Stimulated activated CD4-positive, alpha-beta T cell treated with anti-CD3 and anti-CD28 coated beads, TNF-alpha, amount 100 ng/mL, for 48 hours (primary cell): Measurements from ENCODE around the gene C12orf43.
"Not testable (repeated sequence)": the region's sequence is repeated elsewhere in the genome, so short reads cannot be mapped to it uniquely, and the experiment has no call there.

Source experiments
- DNase-seq, 3 donors: peaks; one replicate each; pipeline ENCODE4 v3.0.0-alpha.2; 2020; ENCODE audit warnings: low read depth in 3 of 3

C12orf43 gene, protein sequence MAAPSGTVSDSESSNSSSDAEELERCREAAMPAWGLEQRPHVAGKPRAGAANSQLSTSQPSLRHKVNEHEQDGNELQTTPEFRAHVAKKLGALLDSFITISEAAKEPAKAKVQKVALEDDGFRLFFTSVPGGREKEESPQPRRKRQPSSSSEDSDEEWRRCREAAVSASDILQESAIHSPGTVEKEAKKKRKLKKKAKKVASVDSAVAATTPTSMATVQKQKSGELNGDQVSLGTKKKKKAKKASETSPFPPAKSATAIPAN

DNA sequence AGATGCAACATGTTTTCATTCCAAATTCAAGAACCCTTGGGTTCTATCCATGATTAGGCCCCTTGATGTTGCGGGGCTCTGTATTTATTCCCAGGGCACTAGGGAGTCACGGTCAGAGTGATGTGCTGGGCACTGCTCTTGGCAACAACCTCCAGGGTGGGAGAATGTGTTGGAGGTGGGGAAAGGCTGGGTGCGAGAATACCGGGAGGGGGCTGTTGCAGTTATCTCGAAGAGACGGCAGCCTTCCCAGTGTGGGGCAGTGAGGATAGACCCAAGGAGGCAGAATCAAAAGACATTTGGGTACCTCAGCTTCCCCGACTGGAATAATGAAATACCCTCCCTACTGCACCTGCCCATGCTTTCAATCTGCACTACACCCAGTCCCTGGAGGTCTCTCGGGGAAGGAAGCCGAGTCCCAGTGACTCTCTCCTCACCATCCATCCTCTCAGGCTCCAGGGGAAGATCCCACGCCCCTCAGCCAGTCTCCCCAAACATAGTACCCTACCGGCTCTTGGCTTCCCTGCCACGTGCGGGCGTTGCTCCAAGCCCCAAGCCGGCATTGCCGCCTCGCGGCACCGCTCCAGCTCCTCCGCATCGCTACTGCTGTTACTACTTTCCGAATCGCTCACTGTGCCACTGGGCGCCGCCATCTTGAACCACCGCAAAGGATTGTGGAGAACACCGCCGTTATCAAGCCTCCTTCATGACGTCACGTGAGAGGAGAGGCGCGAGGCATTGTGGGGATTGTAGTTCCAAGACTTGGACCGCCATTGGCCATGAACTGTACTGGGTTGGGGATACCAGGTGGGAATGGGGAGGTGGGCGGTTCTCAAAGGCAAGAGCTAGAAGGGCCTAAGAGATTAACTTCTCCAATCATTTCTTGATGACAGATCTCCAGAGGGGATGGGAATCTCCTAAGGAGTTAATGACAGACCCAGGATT lies at the start of gene C12orf43:
Gene C12orf43 (minus strand): TSS at position 663 of the 942 bp plus-strand sequence. CDS start 13 bp downstream, at position 650.
- peak; percentile 86 to 91 (median 90) for DNase-seq

DNA sequence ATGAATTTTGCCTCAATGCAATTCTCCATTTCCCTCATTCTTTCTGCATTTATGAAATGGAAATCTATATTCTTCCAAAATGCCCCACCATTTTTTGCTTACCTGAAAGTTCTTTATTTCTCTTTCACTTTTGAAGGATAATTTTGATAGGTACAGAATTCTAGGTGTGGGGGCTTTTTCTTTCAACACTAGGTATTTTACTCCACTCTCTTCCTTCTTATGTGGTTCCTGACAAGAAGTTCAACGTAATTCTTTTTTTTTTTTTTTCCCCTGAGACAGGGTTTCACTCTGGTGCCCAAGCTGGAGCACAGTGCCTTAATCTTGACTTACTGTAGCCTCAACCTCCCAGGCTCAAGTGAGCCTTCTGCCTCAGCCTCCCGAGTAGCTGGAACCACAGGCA lies 49.1 kb upstream of the C12orf43 start:
- no peak for DNase-seq

DNA sequence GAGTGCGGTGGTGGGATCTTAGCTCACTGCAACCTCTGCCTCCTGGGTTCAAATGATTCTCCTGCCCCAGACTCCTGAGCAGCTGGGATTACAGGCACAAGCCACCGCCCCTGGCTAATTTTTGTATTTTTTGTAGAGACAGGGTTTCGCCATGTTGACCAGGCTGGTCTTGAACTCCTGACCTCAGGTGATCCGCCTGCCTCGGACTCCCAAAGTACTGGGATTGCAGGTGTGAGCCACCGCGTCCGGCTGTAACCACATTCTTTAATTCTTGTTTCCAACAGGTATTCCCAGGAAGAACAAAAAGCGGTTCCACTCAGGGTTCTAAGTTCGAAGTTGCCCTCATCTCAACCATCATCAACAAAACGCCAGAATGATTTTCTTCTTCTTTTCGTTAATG lies 48.3 kb upstream of the C12orf43 start:
- not testable (repeated sequence) for DNase-seq

DNA sequence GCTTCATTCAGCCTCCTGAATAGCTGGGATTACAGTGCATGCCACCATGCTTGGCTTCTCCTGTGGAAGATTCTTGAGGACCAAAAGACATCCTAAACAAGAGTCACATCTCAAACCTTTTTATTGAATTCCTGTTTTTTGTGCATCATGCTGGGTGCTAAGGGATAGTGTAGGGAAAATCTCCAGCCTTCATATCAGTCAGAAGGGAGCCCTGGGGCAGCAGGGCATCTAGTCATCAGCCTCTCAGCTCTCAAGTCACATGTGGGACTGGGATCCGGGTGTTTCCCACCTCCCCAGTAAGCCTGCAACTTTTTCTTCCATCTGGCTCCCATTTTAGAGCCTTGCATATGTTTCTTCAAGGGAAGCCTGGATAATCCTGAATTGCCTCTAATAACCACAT lies 47.8 kb upstream of the C12orf43 start:
- no peak for DNase-seq

DNA sequence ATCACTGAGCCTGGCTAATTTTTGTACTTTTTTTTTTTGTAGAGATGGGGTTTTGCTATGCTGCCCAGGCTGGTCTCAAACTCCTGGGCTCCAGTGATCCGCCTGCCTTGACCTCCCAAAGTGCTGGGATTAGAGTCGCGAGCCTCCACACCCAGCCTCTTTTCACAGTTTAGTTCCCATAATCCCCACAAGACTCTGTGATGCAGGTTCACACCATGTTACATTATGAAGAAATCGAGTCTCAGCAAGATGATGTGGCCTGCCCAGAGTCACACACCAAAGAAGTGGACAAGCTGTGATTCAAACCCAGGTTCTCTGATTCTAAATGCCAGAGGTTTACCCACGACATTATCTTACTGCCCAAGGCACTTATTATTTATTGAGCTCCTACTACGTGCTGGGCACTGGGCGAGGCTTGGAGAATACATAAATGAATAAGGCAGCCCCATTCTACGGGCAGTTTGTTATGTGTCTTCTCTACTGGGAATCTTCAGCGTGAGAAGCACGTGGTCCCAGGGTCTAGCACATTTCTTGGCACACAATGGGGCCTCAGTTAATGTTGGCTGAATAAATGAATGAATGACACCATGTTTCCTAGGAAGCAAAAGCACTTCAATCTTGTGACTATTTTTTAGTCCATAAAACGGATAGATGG lies 46.2 kb upstream of the C12orf43 start:
- no peak for DNase-seq

DNA sequence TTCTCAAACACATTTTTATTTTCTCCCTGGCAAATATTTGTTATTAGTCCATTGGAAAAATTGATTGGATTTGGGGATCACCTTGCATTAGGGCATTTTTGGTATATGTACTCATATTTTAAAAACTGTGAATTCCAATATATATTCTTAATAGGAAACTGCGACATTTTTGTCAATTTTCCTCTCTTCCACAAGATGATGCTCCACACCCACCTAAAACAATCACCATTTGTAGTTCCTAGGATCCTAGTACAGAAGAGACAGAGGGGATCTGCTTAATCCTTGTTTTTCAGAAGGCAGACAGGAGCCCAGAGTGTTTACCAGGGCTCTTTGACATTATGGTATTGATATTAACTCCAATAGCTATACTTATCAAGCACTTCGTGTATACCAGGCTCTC lies 45.5 kb upstream of the C12orf43 start:
- DNase-seq = no peak

DNA sequence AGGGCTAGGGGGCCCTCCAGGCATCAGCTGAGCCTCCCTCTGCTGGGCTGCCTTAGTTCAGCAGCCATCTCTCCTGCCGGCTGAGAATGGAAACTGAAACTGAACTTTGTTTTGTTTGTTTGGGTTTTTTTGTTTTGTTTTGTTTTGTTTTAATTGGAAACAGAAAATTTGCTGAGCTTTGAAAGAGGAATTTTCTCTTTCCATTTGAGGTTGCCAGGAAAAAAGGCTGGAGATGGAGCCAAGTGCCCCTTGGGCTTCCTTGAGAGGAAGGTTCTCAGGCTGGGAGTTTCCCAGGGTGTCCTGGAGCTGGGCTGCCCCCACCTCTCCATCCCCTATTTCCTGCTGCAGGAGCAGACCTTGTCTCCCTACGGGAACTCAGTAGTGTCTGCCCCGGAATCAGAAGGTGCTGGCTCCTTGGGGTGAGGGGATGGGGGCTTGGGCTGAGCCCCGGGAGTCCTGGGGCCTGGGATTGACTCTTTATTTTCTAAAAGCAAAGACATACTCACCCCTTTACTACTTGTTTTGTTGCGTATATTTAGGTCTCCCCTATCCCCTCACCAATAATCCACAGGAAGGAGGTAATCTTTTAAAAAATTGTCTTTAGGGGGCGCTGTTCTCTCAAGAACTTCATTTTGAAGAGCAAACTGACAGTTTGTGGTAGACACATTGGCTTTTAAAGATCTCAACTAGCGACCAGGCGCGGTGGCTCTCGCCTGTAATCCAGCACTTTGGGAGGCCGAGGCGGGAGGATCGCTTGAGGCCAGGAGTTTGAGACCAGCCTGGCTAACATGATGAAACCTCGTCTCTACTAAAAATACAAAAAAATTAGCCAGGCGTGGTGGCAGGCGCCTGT lies 44.1 kb upstream of the C12orf43 start:
- no peak for DNase-seq

DNA sequence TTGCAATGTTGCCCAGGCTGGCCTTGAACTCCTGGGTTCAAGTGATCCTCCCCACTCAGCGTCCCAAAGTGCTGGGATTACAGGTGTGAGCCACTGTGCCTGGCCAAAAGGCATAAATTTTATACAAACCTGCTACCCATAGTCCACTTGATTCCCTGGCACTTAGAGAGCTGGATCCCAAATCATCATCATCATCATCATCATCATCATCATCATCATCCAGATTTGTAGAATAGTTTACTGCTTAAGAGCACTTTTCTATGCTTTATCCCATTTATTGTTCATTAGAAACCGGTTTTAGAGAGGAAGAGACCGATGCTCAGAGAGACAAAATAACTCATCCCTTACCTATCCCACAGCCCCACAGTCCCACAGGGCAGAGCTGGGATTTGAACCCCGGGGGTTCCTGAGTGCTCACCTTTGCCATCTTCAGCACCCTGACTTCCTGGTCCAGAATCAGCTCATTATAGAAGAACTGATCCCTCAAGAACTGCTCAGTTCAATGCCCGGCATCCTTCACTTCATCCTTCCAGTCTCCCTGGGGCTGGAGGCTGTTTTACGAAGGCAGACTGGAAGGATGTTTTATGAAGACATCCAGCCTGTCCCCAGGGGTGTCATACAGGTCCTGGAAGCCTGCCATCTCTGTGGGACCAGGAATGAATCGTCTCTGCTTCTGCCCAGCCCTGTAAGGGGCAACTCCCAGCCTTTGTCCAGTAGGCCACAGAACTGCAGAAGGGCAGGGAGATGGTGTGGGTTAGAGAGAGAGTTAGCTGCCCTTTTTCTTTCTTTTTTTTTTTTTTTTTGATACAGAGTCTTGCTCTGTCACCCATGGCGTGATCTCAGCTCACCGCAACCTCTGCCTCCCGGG lies 43.0 kb upstream of the C12orf43 start:
- no peak for DNase-seq

DNA sequence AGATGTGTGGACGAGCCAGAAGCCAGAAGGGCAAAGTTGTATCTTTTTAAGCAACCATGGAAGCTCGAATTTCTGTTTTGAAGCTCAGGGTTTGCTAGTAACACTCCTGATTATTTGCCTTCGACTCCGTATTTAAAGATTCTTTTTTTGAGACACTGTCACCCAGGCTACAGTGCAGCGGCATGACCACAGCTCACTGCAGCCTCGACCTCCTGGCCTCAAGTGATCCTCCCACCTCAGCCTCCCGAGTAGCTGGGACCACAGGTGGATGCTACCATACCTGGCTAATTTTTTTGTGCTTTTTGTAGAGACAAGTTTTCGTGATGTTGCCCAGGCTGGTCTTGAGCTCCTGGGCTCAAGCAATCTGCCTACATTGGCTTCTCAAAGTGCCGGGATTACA lies 41.5 kb upstream of the C12orf43 start:
- DNase-seq = no peak

DNA sequence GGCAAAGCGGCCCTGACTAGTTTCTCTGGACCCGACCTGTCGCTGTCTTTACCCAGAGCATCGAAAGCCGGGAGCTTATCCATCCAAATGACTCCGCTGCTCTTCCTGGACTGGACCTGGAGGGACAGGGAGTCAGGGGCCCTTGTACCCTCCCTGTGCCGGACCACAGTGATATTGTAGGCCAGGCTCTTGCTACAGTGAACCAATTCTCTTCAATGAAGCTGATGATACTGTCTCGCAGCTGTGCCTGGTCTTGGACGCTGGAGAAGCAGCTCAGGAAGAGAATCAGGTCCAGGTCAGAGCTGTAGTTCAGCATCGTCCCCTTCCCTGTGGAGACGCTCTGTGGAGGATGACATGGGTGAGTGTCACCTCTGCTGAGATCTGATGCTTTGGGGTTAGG lies 37.4 kb upstream of the C12orf43 start:
- no peak for DNase-seq

DNA sequence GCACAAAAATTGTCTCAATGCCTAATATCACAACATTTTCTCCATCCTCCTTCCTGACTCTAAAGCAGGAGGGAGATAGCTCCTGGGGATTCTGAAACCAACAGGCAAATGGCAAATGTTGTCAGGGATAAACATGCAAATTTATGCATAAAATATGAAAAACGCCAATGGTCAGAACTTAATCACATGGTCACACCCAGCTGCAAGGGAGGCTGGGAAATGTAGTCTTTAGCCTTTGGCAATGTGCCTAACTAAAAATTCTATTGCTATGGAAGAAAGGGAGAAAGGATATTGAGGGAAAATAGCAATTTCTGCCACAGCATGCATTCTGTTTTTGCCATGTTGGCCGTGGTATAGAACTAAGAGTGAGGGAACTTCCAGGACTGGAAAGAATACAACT lies 34.4 kb upstream of the C12orf43 start:
- DNase-seq = no peak

DNA sequence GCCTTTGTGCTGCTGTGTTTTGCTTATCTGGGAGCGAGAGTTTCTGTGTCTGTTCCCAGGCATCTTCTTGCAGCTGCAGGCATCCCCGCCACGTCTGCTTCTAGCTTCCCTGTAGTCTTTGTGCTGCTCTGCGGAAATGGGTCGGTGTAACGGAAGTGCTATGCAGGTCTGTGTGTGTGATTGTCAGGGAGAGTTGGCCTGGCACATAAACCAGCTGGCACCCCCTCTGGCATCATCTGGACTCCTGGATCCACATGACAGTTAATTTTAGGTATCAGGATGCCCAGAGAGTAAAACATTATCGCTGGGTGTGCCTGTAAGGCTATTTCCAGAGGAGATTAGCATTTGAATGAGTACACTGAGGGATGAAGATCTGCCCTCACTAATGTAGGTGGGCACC lies 32.2 kb upstream of the C12orf43 start:
- no peak for DNase-seq

DNA sequence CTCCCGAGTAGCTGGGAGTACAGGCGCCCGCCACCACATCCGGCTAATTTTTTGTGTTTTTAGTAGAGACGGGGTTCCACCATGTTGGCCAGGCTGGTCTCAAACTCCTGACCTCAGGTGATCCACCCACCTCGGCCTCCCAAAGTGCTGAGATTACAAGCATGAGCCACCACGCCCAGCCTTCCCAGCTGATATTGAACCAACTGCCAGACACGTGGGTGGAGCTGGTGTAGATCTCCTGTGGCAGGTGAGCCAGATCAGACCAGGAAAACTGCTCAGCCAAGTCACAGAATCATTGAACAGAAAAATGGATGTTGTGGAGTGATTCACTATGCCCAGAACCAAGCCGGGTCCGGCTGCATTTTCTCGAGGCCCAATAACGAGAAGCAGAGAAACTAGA lies 31.1 kb upstream of the C12orf43 start:
- DNase-seq = not testable (repeated sequence)

DNA sequence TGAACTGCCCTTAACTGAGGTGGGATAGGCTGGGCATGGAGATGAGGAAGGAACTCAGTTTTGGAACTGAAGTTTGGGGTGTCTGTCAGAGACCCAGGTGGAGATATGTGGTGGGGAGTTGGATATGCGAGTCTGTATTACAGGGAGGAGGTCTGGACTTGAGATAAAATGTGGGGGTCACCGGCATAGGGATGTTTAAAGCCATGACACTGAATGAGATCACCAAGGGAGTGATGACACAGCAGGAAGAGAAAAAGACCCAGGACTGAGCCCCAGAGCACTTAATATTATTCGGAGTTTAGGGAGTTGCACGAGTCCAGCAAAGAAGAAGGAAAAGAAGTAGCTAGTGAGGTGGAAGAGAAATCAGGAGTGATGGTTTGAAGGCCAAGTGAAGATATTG lies 26.8 kb upstream of the C12orf43 start:
- DNase-seq = no peak

DNA sequence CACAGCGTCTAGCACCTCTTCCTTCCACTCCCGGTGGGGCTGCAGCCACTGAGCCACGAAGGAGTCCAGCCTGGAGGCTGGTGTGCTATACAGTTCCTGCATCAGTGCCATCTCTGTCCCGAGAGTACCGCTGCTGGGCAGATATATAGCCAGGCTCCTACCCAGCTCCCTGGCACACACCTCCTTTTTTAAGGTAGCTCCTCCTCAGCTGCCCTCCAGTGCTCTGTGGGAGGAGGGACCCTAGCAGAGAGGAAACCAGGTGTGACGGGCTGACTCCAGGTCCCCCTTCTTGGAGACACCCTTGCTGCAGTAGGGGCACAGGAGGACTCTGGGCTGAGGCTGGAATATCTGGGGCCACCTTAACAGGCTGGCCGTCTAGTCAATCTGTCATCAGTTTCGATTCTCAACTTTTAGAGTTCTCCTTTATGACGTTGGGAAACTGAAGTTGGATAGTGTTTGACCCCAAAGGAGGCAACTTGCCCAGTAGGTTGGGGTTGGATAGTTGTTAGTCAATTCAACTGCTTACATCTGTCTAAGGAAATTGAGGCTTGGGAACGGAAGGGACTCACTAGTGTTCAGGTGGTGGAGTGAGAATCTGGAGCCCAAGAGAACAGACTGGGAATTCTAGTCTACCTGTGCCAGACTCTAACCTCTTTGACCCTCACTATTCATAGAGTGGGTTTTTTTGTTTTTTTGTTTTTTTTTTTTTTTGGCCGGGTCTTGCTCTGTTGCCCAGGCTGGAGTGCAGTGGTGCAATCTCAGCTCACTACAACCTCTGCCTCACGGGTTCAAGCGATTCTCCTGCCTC lies 22.8 kb upstream of the C12orf43 start, which contains the start of gene OASL:
Gene OASL (minus strand): TSS at position 386 of the 808 bp plus-strand sequence. CDS start 275 bp downstream, at position 111.
- no peak for DNase-seq

DNA sequence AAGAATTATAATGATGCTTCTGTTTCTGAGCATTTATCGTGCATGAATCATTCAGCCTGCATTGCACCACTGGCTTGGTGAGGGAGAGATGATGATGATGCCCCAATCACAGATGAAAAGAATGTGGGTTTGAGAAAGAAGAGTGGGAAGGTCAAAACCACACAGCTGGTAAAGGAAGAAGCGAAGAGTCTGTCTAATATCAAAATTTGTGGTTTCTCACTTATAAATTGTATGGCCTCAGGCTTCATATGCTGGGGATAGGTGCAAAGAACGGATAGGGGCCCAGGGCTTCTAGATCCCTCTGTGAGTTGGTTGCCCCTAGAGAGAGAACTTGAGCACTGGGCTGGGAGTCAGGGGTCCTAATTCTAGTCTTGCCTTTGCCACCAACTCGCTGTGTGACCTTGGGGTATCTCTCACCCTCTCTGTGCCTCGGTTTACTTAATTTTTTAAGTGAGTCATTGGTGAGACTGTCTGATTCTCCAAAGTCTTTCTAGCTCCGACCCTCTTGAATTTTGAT lies 20.6 kb upstream of the C12orf43 start:
- DNase-seq = peak in 1 of 3 donors; percentile 51

DNA sequence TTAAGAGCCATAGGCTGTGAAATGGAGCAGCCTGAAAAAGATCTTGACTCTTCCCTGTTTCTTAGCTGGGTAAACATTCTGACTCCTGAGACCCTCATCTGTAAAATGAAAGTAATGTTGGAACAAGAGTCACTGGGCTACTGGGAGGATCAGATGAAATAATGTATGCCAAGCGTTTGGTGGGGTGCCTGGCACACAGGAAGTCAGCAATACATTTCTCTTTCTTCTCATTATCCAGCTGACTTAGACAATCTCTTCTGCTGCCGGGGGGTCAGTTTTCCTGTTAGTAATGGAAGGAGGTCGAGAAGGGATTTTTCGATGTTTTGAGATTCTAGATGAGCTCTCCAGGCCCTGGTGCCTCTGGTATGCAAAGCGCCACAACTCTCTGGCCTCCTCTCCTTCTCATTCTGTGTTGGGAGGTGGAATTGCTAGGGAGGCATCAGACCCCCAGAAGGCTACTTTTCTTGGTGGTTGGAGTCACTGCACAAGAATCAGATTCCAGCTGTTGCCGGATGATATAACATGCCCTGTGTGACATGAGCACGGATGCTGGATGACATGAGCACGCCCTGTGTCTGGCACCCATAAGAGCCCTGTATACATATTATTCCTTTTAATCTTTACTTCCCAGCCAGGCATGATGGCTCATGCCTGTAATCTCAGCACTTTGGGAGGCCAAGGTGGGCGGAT lies 18.5 kb upstream of the C12orf43 start:
- DNase-seq = no peak

DNA sequence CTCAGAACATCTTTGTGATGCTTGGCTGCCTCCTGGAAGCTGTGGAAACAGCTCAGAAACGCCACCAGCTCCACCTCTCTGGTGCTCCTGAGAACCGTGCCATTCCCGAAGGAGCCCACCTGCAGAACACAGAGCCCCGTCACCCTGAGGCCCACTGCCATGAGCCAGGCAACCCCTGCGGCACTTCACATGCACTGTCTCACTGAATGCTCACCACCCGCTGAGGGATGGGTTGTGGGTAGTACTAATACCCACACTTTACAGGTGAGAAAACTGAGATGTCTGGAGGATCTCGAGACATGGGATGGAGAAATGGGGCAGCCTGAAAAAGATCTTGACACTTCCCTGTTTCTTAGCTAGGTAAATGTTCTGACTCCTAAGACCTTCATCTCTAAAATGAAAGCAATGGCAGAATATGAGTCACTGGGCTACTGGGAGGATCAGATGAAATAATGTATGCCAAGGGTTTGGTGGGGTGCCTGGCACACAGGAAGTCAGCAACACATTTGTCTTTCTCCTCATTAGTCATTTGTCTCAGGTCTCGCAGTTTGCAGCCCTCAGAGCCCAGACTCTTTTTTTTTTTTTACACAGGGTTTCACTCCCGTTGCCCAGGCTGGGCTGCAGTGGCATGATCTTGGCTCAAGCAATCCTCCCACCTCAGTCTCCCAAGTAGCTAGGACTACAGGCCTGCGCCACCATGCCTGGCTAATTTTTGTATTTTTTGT lies 17.5 kb upstream of the C12orf43 start:
- DNase-seq = peak in 1 of 3 donors; percentile 58
